ENCODE data around the gene PERCC1. TPM values are rescaled to one million over a fixed set of nuclear protein-coding genes. Genes with fewer than 3 reads are reported as not detected.
"Not testable (repeated sequence)": the region's sequence is repeated elsewhere in the genome, so short reads cannot be mapped to it uniquely, and the experiment has no call there.

PERCC1 gene
- total RNA-seq, 4 donors from 2014 or later: 1.3 TPM; not detected in 3

DNA sequence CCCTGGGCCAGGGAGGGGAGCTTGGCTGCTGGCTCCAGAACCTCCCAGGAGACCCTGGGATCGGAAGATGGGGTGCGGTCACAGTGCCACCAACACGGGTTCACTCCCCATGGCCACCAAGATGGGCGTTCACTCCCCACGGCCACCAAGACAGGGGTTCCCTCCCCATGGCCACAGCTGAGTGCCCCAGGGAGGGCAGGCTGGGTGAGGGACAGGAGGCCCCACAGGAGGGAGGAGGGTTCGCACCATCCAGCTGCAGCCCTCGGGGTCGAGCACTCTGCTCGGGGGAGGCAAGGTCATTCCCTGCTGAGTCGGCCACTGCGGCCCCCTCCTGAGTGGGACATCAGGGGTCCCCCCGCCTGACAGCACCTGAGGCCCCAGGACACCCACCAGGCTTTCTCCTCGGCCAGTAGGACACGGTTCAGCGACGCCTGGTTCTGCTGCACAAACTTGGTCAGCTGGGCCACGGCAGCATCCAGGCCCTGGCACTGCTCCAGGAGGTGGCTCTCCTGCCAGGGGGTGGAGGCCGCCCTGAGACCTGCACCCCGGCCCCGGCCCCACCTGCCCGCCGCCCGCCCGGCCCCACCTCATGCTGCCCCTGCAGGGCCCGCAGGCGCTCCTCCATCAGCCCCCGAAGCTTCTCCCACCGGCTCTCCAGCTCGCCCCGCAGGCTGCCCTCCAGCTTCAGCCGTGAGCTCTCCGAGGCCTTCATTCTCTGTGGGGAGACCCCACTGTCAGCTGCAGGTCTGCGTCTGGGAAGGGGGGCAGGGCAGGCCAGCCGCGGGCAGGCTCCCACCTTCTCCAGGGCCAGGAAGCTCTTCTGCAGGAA, 7.6 kb downstream of the PERCC1 start:
- Histone ChIP-seq H3K4me1 (no peaks in the 10 kb centered on the region), H3K27ac (no peak overlapping the region), H3K4me3 (no peak overlapping the region), H3K36me3 (no peaks in the 10 kb centered on the region), H3K27me3 (no peaks in the 10 kb centered on the region), H3K9me3 (no peaks in the 10 kb centered on the region)
- 89% methylated on average over 19 of the region's 35 CpGs for WGBS
- no peak for DNase-seq (ENCODE audit: low spot score in 2 of 2)
- TF ChIP-seq, protein P1, sequence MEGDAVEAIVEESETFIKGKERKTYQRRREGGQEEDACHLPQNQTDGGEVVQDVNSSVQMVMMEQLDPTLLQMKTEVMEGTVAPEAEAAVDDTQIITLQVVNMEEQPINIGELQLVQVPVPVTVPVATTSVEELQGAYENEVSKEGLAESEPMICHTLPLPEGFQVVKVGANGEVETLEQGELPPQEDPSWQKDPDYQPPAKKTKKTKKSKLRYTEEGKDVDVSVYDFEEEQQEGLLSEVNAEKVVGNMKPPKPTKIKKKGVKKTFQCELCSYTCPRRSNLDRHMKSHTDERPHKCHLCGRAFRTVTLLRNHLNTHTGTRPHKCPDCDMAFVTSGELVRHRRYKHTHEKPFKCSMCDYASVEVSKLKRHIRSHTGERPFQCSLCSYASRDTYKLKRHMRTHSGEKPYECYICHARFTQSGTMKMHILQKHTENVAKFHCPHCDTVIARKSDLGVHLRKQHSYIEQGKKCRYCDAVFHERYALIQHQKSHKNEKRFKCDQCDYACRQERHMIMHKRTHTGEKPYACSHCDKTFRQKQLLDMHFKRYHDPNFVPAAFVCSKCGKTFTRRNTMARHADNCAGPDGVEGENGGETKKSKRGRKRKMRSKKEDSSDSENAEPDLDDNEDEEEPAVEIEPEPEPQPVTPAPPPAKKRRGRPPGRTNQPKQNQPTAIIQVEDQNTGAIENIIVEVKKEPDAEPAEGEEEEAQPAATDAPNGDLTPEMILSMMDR (IDR thresholded peaks at IDR 0.05): no peak
- TF ChIP-seq POLR2A (IDR thresholded peaks at IDR 0.05) (no peak), POLR2AphosphoS5 (IDR thresholded peaks at IDR 0.05) (no peak), EP300 (IDR thresholded peaks at IDR 0.05) (no peak)

DNA sequence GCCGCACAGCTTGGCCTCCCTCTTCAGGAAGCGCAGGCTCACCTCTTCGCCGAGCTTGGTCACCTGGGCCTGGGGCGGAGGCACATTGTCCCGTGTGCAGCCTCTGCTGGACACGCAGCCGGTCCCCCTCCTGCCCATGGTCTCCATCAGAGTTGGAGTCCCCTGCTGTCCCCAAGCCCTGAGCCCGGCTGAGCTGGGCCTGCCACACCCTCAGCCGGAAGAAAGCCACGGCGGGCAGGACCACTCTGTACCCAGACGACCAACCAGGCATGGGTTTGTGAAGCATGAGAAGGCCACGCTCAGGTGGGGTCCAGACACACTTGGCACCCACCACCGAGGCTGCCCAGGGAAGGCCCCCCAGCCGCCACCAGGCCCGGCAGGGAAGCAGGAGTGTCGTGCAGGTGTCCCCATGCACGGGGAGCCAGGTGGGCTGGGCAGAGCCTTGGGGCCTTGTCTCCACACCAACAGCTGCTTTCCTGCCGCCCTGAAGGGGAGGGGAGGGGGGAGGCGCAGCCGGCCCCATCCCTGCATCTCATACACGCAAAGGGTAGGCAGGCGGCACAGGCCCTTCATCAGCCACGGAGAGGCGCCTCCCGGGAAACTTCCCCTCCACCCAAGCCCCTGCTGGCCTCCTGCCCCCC, 8.3 kb downstream of the PERCC1 start:
- Histone ChIP-seq H3K27ac (no peak overlapping the region), H3K9me3 (no peaks in the 10 kb centered on the region), H3K36me3 (no peaks in the 10 kb centered on the region), H3K4me1 (no peaks in the 10 kb centered on the region), H3K27me3 (no peaks in the 10 kb centered on the region), H3K4me3 (no peak overlapping the region)
- DNase-seq (ENCODE audit: low spot score in 2 of 2): no peak
- TF ChIP-seq, protein P1 (IDR thresholded peaks at IDR 0.05): no peak
- TF ChIP-seq POLR2AphosphoS5 (IDR thresholded peaks at IDR 0.05): no peak
- no peak for TF ChIP-seq POLR2A (IDR thresholded peaks at IDR 0.05)
- no peak for TF ChIP-seq EP300 (IDR thresholded peaks at IDR 0.05)
- 84% methylated on average over 17 of the region's 27 CpGs for WGBS

DNA sequence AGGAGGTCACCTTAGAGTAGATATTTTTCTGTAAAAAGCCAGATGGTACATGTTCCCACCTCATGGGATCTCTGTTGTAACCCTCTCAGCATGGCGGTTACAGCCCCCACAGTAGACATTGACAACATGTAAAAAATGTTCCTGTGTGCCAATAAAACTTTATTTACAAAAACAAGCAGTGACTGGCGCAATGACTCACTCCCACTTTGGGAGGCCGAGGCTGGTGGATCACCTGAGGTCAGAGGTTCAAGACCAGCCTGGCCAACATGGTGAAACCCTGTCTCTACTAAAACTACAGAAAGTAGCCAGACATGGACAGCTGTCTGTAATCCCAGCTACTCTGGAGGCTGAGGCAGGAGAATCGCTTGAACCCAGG, 8.8 kb downstream of the PERCC1 start:
- not testable (repeated sequence) for H3K36me3 ChIP-seq; DNase-seq (ENCODE audit: low spot score in 2 of 2); H3K27me3 ChIP-seq; H3K9me3 ChIP-seq; H3K27ac ChIP-seq; H3K4me1 ChIP-seq; H3K4me3 ChIP-seq
- WGBS: 93% methylated on average over 4 of the region's 4 CpGs

DNA sequence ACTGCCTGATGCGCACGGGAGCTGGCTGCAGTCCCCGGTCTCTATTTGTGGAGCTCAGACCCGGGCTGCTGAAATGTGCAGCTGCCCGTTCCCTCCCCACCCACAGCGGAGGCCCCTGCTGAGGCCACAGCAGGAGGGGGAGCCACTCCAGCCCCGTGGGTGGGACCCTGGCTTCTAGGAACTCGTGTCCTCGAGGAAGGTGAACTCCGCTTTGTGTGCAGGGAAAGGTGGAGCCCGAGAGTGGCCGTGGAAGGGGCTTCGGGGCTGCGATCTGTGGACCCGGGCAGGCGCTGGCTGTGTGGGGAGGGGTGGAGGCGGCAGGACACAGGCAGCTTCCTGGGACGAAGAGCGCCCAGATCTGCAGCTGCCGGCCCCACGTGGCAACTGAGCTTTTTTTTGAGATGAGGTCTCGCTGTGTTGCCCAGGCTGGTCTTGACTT, 10.5 kb downstream of the PERCC1 start:
- H3K9me3 ChIP-seq: no peaks in the 10 kb centered on the region
- no peak overlapping the region for H3K4me3 ChIP-seq
- TF ChIP-seq POLR2A (IDR thresholded peaks at IDR 0.05) (no peak), POLR2AphosphoS5 (IDR thresholded peaks at IDR 0.05) (no peak), EP300 (IDR thresholded peaks at IDR 0.05) (no peak)
- TF ChIP-seq, protein P1 (IDR thresholded peaks at IDR 0.05): no peak
- no peak overlapping the region for H3K27ac ChIP-seq
- H3K4me1 ChIP-seq: no peaks in the 10 kb centered on the region
- peaks cover 13% of the 10 kb centered on the region for H3K36me3 ChIP-seq
- WGBS: no CpG with 5 or more reads among the region's 22 CpGs
- H3K27me3 ChIP-seq: no peaks in the 10 kb centered on the region
- no peak for DNase-seq (ENCODE audit: low spot score in 2 of 2)

DNA sequence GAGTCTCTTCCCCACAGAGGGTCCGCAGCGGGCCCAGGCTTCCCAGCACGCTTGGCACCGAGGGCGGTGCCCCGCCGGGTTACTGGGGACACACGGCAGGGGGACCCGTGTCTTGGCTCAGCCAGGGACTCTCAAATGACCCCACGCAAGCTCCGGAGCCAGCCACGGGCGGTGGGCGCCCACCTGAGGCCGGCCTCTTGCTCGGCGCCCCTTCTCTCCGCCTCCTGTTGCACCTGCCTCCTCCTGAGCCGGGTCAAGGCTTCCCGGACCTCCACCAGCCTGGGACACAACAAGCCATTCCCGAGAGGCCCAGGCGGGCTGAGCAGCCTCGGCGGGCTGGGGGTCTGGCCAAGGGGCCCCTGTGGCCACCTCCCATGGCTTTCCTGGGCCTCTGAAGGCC, 11.8 kb downstream of the PERCC1 start:
- Histone ChIP-seq H3K4me1 (no peaks in the 10 kb centered on the region), H3K27ac (no peak overlapping the region), H3K9me3 (no peaks in the 10 kb centered on the region), H3K4me3 (no peak overlapping the region), H3K36me3 (peaks cover 26% of the 10 kb centered on the region), H3K27me3 (no peaks in the 10 kb centered on the region)
- DNase-seq (ENCODE audit: low spot score in 2 of 2): no peak
- 95% methylated on average over 13 of the region's 24 CpGs for WGBS
- TF ChIP-seq EP300 (IDR thresholded peaks at IDR 0.05) (no peak), POLR2AphosphoS5 (IDR thresholded peaks at IDR 0.05) (no peak), POLR2A (IDR thresholded peaks at IDR 0.05) (no peak)
- TF ChIP-seq, protein P1 (IDR thresholded peaks at IDR 0.05): no peak

Data from suprapubic skin (tissue), 4 donors.